CD4-positive, alpha-beta T cell treated with Interleukin-4 for 4 hours (primary cell): ENCODE results near the gene RAPGEFL1.
"Not testable (repeated sequence)": the region's sequence is repeated elsewhere in the genome, so short reads cannot be mapped to it uniquely, and the experiment has no call there.

Experiments
- DNase-seq: peaks from one replicate; pipeline ENCODE4 v3.0.0-alpha.2; 2020

RAPGEFL1 gene, protein sequence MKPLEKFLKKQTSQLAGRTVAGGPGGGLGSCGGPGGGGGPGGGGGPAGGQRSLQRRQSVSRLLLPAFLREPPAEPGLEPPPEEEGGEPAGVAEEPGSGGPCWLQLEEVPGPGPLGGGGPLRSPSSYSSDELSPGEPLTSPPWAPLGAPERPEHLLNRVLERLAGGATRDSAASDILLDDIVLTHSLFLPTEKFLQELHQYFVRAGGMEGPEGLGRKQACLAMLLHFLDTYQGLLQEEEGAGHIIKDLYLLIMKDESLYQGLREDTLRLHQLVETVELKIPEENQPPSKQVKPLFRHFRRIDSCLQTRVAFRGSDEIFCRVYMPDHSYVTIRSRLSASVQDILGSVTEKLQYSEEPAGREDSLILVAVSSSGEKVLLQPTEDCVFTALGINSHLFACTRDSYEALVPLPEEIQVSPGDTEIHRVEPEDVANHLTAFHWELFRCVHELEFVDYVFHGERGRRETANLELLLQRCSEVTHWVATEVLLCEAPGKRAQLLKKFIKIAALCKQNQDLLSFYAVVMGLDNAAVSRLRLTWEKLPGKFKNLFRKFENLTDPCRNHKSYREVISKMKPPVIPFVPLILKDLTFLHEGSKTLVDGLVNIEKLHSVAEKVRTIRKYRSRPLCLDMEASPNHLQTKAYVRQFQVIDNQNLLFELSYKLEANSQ

DNA sequence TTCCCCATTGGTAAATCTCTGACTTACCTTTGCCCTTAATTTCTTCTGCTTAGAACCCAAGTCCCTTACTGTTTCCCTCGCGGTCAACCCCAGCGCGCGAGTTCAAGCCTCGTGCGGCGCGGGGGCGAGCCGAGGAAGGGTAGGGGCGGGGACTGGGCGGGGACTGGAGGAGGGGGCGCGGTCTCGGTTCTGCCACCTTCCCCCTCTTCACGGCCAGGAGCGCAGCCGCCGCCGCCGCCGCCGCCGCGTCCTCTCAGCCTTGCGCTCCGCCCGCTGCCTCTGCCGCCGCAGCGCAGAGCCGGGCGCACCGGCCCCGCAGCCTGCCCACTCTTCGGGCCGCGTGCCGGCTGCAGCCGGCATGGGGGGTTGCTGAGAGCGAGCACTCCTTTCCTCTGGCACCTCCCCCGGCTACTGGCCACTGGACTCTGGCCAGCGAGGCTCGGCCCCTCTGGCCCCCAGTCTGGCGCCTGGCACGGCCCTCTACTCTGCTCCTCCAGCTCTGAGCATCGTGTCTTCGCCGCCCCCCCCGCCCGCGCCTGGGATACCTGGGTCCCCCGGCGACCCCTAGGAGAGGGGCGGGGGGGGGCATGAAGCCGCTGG, at the start of gene RAPGEFL1:
RAPGEFL1 (plus strand) TSS at position 196 of the 600 bp plus-strand sequence; CDS start at position 588, 392 bp downstream.
- peak; percentile 74 for DNase-seq

DNA sequence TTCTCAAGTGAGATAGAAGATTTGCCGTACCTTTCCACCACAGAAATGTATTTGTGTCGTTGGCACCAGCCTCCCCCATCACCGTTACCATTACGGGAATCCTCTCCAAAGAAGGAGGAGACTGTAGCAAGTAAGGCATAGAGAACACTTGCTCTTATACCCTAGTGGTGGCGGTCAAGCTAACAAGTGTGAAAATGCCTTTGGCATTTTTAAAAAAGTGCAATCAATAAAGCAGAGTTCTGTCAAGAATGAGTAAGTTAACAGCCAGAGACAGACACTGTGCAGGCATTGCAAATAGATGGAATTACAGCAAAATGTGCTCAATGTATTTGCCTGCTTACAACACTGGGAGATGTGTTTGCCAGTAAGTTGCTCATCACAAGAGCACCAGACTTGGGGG, 47.8 kb upstream of the RAPGEFL1 start:
- DNase-seq, result no peak

DNA sequence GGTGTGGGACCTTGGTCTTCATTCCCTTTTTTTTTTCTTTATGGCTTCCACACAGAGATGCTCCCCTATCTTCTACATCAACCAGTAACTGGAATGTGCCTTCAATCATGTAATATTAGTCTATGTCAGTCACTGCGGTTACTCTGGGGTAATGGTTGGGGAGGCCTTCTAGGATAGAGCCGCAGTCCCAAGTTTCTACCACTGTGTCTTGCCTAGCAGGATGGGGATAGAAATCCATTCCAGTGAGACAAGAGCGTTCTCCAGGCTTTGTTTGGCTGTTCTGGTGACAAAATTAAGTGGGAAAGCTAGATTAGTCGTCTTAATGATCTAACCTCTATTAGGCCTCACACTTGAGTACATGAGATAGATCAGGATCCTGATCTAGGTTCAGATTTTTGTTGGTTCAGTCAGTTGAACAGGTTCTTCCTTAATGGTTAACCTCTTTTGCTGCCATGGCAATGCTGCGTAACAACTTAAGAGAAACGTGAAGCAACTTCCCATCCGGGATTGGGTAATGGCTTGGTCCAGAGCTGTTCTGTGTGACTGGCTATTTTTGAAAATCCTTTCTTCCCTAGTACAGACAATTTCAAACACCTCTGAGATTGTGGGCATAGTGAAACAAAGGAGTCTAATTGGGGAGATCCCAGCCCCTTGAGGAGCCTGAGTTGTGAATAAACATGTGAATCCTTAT, 46.8 kb upstream of the RAPGEFL1 start:
- DNase-seq, result no peak

DNA sequence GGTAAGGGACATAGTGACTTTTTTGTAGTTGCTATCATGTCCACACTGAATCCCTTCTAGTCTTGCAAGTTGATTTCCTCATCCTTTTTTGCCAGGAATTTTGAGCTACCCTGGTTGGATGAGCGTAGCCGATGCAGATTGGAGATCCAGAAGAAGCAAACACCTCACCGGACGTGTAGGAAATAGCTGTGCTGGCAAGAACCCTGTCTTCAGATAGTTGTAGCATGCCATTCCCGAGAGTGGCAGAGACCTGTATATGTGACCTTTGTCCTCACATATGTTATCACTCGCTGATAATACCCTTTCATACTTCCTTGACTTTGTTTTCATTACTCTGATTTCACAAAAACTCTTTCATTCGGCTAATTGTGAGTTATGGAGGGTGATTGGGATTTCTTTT, 43.1 kb upstream of the RAPGEFL1 start:
- DNase-seq, result no peak

DNA sequence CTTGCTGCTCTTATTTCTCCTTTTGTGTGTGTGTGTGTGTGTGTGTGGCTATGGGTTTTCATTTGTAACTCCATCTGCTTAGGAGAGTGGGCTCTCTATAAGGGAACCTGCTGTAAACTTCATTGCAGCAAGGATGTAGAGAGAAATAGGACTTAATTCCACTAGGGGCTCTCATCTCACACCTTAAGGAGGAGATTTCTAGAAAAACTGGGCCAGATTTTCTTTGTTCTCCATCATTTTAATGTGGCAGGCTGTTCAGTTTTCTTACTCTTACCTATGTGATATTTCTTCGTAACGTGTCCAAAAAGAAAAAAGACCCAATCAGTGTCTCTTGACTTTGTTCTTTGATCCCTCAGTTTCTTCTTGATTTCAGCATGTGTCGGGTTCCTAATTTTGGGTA, 41.5 kb upstream of the RAPGEFL1 start:
- no peak for DNase-seq

DNA sequence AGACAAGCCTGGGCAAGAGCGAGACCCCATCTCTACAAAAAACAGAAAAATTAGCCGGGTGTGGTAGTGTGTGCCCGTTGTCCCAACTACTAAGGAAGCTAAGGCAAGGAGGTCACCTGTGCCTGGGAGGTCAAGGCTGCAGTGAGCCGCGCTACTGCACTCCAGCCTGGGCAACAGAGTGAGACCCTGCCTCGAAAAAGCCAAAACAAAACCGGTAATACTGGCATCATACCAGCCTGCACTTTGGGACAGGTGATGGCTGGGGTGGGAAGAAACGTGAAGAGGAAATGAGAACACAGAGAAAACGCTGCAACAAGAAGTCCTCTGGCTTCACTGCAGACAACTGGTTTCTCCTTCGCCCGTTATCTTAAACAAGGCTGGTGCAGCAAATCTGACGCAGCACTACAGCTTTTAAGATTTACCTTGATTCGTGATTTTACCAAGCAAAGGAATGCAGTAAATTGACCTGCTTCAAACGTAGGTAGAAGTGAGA, 37.7 kb upstream of the RAPGEFL1 start:
- DNase-seq, result no peak

DNA sequence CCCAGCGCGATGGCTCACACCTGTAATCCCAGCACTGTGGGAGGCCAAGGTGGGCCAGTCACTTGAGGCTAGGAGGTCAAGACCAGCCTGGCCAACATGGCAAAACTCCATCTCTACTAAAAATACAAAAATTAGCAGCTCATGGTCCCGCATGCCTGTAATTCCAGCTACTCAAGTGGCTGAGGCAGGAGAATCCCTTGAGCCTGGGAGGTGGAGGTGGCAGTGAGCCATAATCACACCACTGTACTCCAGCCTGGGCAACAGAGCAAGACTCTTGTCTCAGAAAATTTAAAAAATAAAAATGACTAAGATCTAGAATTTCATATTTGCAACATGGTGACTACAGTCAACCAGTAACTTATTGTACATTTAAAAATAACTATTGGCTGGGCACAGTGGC, 34.1 kb upstream of the RAPGEFL1 start:
- not testable (repeated sequence) for DNase-seq

DNA sequence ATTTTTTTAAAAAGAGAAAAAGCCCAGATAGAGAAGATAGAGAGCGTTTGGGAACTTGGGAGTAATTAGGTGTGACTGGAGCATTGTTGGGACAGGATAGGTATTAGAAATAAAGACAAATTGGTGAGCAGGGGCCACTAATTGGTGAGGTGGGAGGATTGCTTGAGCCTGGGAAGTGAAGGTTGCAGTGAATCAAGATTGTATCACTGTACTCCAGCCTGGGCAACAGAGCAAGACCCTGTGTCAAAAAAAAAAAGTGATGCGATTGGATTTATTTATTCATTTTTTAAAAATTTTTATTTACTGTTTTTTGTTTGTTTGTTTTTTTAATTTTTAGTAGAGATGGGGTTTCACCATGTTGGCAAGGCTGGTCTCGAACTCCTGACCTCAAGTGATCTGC, 31.8 kb upstream of the RAPGEFL1 start:
- no peak for DNase-seq

DNA sequence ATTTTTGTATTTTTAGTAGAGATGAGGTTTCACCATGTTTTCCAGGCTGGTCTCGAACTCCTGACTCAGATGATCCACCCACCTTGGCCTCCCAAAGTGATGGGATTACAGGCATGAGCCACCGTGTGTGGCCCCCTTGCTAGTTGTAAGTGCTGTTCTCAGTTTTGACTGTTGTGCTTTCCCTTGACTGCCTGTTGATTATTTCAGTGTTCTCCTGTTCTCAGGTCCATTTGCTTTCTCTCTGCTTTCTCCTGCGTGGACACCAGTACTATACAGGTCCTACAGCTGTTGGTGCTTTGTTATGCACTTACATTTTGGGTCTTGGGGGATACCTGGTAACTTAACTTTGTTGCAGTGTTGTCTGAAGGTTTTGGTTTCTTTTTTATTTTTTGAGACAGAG, 28.7 kb upstream of the RAPGEFL1 start:
- no peak for DNase-seq

DNA sequence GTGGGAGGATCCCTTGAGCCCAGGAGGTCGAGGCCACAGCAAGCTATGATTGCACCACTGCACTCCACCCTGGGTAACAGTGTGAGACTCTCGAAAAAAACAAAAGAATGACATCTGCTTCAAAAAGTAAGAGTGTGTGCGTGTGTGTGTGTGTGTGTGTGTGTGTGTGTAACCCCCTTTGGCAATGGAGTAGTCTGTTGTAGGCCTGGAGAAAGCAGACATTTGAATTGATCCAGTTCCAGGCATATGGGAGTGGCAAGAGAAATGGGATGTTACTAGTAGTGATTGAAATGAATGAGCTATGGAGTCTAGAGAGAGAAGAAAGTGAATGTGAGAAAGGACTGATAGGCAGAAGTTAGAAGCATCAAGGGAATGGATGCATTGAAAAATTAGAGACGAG, 27.0 kb upstream of the RAPGEFL1 start:
- no peak for DNase-seq

DNA sequence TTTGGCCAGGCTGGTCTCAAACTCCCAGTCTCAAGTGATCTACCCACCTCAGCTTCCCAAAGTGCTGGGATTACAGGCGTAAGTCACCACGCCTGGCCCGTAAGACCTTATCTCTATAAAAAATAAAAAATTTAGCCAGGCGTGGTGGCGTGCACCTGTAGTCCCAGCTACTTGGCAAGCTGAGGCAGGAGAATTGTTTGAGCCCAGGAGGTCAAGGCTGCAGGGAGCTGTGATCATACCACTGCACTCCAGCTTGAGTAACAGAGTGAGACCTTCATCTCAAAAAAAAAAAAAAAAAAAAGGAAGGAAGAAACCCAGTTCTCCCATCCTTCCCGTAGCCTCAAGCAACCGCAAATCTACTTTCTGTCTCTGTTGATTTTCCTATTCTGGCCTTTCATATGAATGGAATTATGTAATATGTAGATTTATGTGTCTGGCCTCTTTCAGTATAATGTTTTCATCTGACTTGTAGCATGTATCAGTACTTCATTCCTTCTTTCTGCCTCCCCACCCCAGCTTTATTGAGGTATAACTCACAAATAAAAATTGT, 25.8 kb upstream of the RAPGEFL1 start:
- no peak for DNase-seq

DNA sequence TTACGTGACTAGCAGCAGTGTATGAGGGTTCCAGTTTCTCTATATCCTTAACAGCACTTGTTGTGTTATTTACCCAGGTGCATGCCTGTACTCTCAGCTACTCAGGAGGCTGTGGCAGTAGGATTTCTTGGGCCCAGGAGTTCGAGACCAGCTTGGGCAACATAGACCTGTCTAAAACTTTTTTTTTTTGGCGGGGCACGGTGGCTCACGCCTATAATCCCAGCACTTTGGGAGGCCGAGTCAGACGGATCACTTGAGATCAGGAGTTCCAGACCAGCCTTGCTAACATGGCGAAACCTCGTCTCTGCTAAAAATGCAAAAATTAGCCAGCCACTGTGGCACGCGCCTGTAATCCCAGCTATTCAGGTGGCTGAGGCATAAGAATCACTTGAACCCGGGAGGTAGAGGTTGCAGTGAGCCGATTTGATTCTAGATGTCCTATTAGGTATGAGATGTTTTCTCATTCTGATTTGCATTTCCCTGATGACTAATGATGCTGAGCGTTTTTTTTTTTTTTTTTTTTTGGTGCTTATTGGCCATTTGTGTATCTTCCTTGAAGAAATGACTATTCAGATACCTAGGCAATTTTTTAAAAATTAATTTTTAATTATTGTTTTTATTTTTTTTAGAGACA, 23.6 kb upstream of the RAPGEFL1 start:
- no peak for DNase-seq

DNA sequence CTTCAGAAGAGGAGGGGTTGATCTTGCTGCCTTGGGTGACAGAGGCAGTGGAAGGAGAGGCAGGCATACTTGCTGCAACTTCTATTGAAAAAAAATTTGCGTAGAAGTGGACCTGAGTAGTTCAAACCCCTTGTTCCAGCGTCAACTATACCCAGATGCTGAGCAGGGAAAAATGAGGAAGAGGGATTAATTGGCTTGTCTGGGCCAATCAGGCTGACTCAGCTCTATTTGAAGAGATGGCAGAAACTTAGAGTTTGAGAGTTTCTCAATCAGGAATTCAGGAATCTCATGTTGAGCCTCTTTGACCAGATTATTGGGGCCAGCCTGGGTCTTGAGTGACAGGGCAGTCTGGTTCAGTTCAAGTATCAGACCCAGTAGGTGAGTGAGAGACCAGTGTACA, 19.3 kb upstream of the RAPGEFL1 start:
- DNase-seq, result no peak

DNA sequence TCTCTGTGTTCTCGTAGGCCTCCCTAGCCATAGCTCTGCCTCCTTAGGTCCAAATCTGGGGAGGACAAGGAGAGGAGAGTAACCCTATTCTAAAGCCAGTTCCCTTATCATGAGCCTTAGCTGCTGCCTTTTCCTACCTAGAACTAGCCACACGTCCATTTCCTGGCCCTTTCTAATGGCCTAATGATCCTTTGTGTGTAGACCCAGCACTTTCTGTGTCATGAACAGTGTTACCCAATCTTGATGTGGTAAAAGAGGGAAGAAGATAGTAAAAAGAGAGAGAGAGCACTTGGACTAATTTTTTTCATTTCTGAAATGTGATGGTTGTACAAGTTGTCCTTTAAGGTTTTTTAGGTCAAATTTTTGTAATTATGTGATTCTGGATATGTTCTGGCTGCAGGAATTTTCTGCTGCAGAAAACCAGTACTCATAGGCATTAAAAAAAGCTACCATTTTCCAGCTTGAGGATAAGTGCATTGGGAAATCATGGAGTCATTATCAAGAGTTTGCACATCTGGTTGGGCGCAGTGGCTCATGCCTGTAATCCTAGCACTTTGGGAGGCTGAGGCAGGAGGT, 18.7 kb upstream of the RAPGEFL1 start:
- DNase-seq, result no peak

DNA sequence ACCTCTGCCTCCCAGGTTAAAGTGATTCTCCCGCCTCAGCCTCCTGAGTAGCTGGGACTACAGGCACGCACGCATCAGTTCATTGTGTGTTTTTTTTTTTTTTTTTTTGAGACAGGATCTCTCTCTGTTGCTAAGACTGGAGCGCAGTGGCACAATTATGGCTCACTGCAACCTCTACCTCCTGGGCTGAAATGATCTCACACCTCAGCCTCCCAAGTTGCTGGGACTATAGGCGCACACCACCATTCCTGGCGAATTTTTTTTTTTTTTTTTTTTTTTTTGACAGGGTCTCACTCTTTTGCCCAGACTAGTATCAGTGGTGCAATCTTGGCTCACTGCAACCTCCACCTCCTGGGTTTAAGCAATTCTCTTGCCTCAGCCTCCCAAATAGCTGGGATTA, 17.8 kb upstream of the RAPGEFL1 start:
- DNase-seq, result no peak

DNA sequence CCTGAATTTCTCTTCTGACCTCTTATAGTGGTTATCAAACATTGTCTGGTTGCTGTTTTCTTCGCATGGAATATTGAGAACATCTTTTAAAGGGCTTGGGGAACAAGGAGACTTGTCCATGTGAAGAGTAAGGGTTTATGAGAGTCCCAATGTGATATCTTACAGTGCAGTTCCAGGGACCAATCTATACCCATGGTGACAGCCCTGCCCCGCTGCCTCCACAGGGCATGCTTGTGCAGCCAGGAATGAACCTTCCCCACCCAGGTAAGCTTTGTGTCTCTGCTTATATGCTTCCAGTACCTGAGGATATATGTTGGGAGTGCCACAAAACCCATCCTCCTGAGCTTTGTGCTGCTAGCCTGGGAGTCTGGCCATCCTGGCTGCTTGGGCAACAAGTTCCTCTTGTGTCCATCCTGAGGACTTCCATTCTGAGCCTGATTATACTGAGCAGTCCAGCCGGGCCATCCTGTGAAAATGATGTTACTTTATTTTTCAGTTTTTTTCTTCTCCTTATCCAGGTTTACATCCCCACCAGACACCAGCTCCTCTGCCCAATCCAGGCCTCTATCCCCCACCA, 9.5 kb upstream of the RAPGEFL1 start:
- no peak for DNase-seq

DNA sequence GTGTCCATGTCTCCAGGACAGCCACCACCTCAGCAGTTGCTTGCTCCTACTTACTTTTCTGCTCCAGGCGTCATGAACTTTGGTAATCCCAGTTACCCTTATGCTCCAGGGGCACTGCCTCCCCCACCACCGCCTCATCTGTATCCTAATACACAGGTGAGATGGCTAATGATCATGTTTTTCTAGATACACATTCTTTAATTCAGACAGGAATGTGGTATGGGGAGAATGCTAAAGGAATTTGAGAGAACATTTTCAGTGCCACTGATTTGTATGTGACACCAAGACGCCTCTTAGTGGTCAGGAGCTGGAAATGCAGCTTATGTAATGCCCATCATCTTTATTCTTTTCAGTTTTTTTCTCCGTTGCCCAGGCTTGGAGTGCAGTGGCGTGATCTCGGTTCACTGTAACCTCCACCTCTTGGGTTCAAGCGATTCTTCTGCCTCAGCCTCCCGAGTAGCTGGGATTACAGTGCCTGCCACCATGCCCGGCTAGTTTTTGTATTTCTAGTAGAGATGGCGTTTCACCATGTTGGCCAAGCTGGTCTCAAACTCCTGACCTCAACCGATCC, 8.9 kb upstream of the RAPGEFL1 start:
- peak; percentile 70 for DNase-seq

DNA sequence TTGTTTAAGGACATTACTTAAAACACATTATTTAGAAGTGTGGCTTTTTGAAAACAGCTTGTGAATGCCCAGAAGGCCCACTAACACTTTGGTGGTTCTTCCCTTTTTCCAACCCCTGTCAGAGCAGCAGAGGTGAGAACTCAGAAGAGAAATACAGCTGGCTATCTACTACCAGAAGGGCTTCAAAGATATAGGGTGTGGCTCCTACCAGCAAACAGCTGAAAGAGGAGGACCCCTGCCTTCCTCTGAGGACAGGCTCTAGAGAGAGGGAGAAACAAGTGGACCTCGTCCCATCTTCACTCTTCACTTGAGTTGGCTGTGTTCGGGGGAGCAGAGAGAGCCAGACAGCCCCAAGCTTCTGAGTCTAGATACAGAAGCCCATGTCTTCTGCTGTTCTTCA, 6.9 kb upstream of the RAPGEFL1 start:
- no peak for DNase-seq

DNA sequence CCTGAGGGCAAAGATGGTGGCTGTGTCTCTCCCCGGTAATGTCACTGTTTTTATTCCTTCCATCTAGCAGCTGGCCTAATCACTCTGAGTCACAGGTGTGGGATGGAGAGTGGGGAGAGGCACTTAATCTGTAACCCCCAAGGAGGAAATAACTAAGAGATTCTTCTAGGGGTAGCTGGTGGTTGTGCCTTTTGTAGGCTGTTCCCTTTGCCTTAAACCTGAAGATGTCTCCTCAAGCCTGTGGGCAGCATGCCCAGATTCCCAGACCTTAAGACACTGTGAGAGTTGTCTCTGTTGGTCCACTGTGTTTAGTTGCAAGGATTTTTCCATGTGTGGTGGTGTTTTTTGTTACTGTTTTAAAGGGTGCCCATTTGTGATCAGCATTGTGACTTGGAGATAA, 5.5 kb upstream of the RAPGEFL1 start:
- no peak for DNase-seq

DNA sequence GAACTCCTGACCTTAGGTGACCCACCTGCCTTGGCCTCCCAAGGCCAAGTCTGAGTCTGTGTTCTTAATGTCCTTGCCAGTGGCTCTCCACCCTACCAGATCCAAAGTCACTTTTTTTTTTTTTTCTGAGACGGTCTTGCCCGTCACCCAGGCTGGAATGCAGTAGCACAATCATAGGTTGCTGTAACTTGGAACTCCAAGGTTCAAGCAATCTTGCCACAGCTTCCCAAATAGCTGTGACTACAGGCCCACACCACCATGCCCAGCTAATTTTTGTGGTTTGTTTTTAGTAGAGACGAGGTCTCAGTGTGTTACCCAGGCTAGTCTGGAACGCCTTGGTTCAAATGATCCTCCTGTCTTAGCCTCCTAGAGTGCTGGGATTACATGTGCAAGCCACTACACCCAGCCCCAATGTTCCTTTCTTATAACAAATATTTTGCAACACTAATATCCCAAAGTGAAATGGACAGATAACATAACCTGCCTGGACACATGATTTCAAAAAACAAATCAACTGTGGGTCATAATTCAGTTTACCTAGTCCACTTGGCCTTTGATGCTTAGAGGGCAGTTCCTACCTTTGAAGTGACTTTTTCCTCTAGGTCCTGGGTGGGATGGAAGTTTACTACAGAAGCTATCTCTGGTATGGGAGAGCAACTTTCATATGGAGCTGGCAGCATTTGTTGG, 4.0 kb upstream of the RAPGEFL1 start:
- DNase-seq, result no peak

DNA sequence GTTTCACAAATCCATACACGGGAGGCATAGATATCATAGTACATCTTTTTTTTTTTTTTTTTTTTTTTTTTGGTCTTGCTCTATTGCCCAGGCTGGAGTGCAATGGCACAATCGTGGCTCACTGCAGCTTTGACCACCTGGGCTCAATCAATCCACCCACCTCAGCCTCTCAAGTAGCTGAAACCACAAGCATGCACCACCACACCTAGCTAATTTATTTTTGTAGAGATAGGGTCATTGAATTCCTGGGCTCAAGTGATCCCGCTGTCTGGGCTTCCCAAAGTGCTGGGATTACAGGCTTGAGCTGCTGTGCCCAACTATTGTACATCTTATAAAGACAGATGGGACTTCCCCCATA, 3.5 kb upstream of the RAPGEFL1 start:
- DNase-seq, result no peak
